Measurements from ENCODE around the gene RAPGEF4.

GRCh38 chr2:172860336-172860707 lies 124.7 kb downstream of the RAPGEF4 start:
- TF ChIP-seq EZH2 (IDR thresholded peaks at IDR 0.05) (no peak), RAD21 (IDR thresholded peaks at IDR 0.05; ENCODE audit: low read depth) (no peak)
